GM18505 (cell line): Measurements from ENCODE around the gene ATCAY.
"Not testable (repeated sequence)": the region's sequence is repeated elsewhere in the genome, so short reads cannot be mapped to it uniquely, and the experiment has no call there.

ENCODE experiments used
- ATAC-seq: cut with Tn5 transposase; IDR thresholded peaks from one replicate; pipeline ENCODE4 v1.9.1; 2021; ENCODE audit not compliant: unreplicated experiment
- POLR2A ChIP-seq: IDR thresholded peaks from 4 replicates; pipeline ENCODE4 v1.6.1; 2011; ENCODE audit warnings: borderline replicate concordance; ENCODE audit not compliant: insufficient read depth, insufficient read length; ENCODE audit errors: extremely low read depth

The ATCAY gene

GRCh38 chr19:3955688-3956087, 75.2 kb downstream of the ATCAY start:
- no peak for TF ChIP-seq POLR2A
- no peak for ATAC-seq

DNA sequence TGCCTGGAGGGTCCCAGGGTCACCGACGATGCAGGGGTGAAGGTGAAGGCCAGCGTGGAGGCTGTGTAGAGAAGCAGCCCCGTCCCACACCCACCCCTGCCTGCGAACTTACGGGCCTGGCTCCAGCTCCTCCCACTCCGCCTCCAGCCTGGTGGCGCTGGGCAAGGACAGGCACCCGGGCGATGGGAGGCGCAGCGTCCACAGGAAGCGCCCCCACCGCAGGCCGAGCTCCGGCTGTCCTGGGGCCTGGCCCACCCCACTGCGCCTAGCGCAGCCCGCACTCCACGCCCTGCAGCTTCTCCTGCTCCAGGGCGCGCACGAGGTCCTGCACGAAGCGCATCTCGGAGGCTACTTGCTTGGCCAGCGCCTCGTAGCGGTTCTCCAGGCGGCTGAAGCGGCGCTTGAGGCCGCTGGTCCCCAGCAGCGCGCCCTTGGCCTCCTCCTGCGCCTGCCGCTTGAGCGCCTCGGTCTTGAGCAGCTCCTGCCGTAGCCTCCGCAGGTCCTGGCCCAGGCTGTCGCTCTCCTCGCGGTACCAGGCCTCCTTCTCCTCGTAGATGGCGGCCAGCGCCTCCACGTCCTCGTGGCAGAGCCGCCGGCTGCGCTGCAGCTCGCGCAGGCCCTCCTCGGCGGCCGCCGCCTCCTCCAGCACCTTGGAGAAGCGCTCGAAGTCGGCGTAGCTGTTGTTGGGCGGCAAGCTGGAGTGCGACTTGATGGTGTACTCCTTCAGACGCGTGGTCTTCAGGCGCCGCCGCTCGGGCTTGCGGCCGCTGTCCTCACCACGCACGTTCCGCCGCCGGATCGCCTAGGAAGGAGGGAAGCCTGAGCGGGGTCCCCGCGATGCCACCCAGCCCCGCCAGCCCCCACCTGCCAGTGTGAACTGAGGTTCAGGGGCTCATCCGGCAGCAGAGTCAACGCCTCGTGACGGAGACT, 78.6 kb downstream of the ATCAY start:
- TF ChIP-seq POLR2A, result no peak
- no peak for ATAC-seq

DNA sequence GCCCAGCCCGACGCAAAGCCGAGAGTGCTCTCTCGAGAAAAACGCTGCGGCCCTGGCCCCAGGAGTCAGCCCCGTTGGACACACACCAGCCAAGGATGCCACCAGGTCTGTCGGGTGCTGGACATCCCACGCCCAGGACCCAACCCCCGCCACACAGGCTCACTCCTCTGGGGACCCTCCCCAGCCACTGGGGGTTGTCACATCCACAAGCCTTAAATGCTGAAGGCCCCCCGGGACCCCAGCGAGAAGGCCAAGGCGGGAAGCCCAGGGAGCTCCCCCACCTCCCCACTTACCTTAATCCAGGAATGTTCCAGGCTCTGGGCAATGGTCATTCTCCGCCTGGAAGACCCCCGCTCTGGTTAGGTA, 79.3 kb downstream of the ATCAY start:
- ATAC-seq, result no peak
- TF ChIP-seq POLR2A, result no peak

DNA sequence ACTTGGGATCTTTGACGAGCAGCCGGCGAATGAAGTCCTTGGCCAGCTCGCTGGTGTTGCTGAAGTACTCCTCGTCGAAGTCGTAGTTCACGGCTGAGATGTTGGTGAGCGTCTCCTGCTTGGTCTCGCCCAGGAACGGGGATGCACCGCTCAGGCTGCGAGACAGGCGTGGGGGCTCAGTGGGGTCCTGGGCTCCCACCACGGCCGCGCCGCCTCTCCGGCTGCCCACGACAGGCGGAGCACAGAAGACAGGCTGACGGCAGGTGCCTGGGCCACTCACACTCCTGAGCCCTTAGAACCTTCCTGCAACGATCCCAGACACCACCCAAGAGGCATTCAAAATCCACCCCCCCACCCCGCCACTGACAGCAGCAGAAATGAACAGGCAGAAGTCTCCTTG, 80.5 kb downstream of the ATCAY start:
- ATAC-seq, result no peak
- no peak for TF ChIP-seq POLR2A

DNA sequence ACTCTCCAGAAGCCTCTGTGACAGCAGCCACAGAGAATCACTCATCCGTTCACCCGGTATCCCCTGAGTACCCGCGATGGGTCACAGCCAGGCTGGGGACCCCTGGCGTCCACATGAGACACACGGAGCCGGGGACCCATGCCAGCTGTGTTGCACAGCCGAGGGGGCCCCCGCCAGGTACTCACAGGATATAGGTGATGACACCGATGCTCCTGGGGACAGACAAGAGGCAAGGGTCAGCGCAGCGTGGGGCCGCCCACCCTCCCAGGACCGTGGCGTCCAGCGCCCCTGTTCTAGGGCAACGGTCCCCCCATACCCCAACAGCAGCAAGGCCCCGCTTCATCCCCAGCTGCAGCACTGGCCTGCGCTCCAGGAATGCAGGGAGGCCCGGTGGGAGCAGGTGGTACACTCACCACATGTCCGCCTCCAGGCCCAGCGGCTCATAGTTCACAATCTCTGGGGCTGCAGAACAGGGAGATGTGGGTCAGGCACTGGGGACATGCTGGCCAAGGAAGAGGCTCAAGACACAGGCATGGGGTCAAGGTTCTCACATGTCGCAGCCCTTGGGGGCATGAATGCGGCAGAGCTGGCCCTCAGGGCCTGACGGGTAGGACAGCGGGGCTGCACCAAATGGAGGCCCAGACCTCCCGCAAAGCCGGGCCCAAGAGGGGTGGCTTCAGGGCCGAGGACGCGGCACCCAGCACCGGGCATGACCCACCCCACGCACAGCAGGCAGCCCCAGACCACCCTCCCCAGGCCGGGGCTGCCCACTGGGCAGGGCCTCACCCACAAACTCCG, 83.2 kb downstream of the ATCAY start:
- ATAC-seq, result no peak
- no peak for TF ChIP-seq POLR2A

DNA sequence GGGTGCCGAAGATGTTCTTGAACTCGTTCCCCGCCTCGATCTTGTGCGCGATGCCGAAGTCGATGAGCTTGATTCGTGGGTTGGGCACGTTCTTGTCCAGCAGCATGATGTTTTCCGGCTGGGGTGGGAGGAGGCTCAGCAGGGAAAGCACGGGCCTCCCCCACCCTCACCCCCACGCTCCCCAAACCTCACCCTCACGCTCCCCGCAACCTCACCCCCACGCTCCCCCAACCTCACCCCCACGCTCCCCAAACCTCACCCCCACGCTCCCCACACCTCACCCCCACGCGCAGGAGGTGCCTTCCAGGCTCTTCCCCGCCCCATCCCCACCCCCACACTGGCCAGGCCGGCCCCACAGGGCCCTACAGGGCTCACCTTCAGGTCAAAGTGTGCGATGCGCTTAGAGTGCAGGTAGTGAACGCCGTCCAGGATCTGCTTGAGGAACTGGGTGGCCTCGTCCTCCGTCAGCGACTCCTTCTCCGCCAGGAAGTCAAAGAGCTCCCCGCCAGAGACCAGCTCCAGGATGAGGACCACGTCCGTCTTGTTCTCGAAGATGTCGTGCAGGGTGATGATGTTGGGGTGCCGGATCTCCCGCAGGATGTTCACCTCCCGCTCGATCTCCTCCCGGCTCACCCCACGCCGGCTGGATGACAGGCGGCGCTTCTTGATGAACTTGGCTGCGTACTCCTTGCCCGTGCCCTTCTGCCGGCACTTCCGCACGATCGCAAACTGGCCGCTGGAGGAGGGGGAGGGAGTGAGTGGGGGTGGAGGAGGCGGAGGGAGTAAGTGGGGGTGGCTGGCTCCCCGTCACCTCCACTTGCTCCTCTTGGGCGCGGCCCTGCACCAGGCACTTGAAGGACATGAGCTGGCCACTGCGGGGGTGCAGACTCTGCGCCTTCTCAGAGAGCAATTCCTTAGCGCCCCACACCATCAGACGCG, 84.0 kb downstream of the ATCAY start:
- no peak for ATAC-seq
- TF ChIP-seq POLR2A, result no peak

- no peak for TF ChIP-seq POLR2A
- no peak for ATAC-seq
Measured at GRCh38 chr19:3966051-3967017, 85.8 kb downstream of the ATCAY start.

GRCh38 chr19:3967983-3968382, 87.5 kb downstream of the ATCAY start:
- not testable (repeated sequence) for ATAC-seq

DNA sequence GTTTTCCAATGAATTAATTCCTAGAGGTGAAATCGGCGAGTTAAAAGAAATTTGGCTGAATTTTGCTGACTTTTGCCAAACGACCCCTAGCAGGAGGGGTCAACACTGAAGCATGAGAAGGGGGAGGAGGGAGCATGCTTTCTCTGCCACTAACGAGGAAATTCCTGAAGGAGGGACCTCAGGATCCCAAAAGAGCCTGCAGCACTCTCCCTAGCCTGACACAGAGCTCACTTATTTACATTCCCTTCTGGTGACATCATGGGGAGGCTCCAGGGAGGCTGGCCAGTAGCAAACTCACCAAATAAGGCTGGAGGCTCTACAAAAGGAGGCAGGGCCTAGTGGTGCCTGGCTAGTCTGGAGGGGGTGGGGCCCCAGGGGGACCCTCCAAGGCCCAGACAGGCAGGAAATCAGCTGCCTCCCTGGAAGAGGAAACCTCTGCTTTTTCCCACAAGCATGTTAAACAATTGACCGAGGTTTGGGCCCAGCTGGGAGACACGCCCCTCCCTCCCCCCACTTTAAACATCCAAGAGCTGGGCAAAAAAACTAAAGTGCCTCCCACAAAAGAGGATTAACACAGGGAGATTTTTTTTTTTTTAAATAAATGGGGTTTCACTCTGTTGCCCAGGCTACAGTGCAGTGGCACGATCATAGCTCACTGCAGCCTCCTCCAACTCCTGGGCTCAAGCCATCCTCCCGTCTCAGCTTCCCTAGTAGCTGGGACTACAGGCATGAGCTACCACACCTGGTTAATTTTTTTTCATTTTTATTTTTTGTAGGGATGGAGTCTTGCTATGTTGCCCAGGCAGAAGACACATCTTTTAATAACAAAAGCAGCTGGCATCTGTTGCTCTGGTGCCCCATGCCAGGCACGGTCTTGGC, 88.3 kb downstream of the ATCAY start:
- ATAC-seq, result no peak
- TF ChIP-seq POLR2A, result no peak

DNA sequence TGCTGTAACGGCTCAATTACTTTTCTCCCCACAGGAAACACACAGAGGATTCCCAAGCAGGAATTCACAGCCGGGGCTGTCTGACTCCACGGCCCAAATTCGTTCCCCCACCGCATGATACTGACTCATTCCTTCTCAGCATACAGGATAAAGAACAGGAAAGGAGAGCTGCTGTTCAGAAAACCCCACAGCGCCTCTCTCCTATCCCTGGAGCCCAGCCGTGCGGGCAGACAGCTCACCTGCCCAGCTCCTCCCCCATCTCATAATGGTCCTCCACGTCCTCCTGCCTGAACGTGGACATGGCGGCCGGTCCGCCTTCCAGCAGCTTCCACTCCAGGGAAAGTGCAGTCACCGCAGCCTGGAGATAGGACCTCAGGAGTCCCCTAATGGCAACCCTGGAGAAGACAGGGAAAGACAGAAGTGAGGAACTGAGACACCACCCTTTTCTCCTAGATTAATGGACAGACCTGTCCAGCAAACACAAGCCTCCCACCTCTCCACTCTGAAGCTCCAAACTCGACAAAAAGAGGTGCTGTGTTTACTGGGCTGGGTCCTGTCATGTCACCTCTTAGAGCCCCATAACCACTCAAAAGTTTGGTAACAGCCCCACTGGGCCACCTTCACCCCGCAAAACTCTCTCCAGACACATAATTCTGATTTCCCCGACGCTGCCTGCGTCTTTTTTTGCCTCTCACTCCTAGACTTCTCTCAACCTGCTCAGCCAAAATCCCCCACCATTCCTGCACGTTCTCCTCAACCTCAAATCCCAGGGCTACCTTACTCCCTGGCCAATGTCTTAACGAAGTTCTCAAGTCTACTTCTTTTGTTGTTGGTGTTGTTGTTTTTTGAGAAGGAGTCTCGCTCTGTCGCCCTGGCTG, 89.2 kb downstream of the ATCAY start:
- no peak for TF ChIP-seq POLR2A
- no peak for ATAC-seq
